ENCODE results near the gene GMNC.

GMNC gene

DNA sequence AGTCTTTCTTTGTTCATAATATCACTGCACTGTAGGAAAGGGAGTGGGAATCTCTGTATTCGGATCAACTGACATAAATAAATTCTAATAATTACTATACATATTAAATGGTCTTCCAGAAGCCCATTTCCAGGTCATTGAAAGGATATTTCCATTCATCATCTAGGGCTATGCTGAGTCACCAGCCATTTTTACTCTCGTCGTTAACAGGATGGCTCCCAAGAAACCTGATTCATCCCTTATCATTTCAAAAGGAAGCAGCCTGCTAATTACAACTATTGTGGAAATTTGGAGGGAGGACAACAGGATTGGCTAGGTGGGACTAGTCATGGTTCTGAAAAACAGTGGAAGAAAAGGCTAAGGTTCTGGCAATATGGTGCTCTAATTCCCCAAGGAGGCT lies 13.6 kb downstream of the GMNC start:
- no peak overlapping the region for H3K4me3 ChIP-seq (ENCODE audit: low read length)
- H3K4me1 ChIP-seq (ENCODE audit: control insufficient read depth, insufficient read depth, low read length) = no peaks in the 10 kb centered on the region
- H3K27me3 ChIP-seq (replicated peaks; ENCODE audit: control insufficient read depth, insufficient read depth, low read length) = no peaks in the 10 kb centered on the region
- no peaks in the 10 kb centered on the region for H3K36me3 ChIP-seq (ENCODE audit: control insufficient read depth, insufficient read depth, low read length, severe bottlenecking)
- H3K9me3 ChIP-seq (ENCODE audit: control insufficient read depth, low read length) = no peaks in the 10 kb centered on the region
- DNase-seq (ENCODE audit: low read depth) = no peak
- H3K9ac ChIP-seq (ENCODE audit: low read length) = no peak overlapping the region

DNA sequence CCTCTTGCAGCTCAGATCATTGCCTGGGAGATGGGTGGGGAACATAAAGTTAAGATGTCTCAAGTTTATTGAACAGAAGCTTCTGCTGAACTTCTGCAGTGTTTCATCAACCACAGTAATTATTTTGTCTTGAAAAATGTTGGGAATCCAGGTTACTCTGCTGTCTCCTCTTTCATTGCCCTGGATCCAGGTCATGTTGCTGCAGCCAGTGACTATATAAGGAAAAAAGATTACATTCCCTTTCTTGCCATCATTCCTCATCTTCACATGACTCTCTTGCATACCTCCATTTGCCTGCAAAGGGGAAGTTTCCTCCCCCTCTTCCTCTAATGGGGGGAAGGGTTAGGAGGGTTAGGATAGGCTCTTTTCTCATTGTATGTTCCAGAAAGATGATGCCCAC lies 15.1 kb downstream of the GMNC start:
- no peak overlapping the region for H3K4me3 ChIP-seq (ENCODE audit: low read length)
- H3K27me3 ChIP-seq (replicated peaks; ENCODE audit: control insufficient read depth, insufficient read depth, low read length) = no peaks in the 10 kb centered on the region
- H3K36me3 ChIP-seq (ENCODE audit: control insufficient read depth, insufficient read depth, low read length, severe bottlenecking) = no peaks in the 10 kb centered on the region
- H3K9ac ChIP-seq (ENCODE audit: low read length) = no peak overlapping the region
- H3K9me3 ChIP-seq (ENCODE audit: control insufficient read depth, low read length) = no peaks in the 10 kb centered on the region
- no peaks in the 10 kb centered on the region for H3K4me1 ChIP-seq (ENCODE audit: control insufficient read depth, insufficient read depth, low read length)
- no peak for DNase-seq (ENCODE audit: low read depth)

GRCh38 chr3:190840146-190840545 lies 22.3 kb downstream of the GMNC start:
- peak; percentile 42 for DNase-seq (ENCODE audit: low read depth)
- no peak overlapping the region for H3K9ac ChIP-seq (ENCODE audit: low read length)
- H3K4me1 ChIP-seq (ENCODE audit: control insufficient read depth, insufficient read depth, low read length) = no peaks in the 10 kb centered on the region
- H3K27me3 ChIP-seq (replicated peaks; ENCODE audit: control insufficient read depth, insufficient read depth, low read length) = no peaks in the 10 kb centered on the region
- no peak overlapping the region for H3K4me3 ChIP-seq (ENCODE audit: low read length)
- no peaks in the 10 kb centered on the region for H3K9me3 ChIP-seq (ENCODE audit: control insufficient read depth, low read length)
- H3K36me3 ChIP-seq (ENCODE audit: control insufficient read depth, insufficient read depth, low read length, severe bottlenecking) = no peaks in the 10 kb centered on the region

GRCh38 chr3:190831225-190831624 lies 31.3 kb downstream of the GMNC start:
- Histone ChIP-seq H3K4me3 (ENCODE audit: low read length) (no peak overlapping the region), H3K36me3 (ENCODE audit: control insufficient read depth, insufficient read depth, low read length, severe bottlenecking) (no peaks in the 10 kb centered on the region), H3K4me1 (ENCODE audit: control insufficient read depth, insufficient read depth, low read length) (no peaks in the 10 kb centered on the region), H3K9ac (ENCODE audit: low read length) (no peak overlapping the region), H3K9me3 (ENCODE audit: control insufficient read depth, low read length) (no peaks in the 10 kb centered on the region), H3K27me3 (replicated peaks; ENCODE audit: control insufficient read depth, insufficient read depth, low read length) (no peaks in the 10 kb centered on the region)
- DNase-seq (ENCODE audit: low read depth) = no peak

DNA sequence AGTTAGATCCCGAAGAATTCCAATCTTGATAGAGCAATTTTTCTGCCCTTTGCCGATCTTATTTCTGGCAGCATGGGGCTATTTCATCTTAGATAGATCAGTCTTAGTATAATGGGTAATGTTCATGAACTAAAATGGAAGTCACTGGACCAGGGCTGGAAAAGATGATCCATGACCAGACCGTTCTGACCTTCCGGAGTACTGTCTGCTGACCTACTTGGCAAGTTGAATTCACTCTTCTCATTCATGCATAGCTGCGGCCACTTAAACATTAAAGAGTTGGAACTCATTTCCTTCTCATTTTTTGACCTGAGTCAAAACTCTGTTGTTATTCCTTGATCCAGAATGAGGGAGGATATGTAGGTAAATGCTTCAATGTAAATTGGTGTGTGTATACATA lies 32.5 kb downstream of the GMNC start:
- no peaks in the 10 kb centered on the region for H3K9me3 ChIP-seq (ENCODE audit: control insufficient read depth, low read length)
- peaks cover 6% of the 10 kb centered on the region for H3K4me1 ChIP-seq (ENCODE audit: control insufficient read depth, insufficient read depth, low read length)
- DNase-seq (ENCODE audit: low read depth) = no peak
- no peak overlapping the region for H3K4me3 ChIP-seq (ENCODE audit: low read length)
- H3K27me3 ChIP-seq (replicated peaks; ENCODE audit: control insufficient read depth, insufficient read depth, low read length) = no peaks in the 10 kb centered on the region
- H3K9ac ChIP-seq (ENCODE audit: low read length) = no peak overlapping the region
- no peaks in the 10 kb centered on the region for H3K36me3 ChIP-seq (ENCODE audit: control insufficient read depth, insufficient read depth, low read length, severe bottlenecking)

- Histone ChIP-seq H3K27me3 (replicated peaks; ENCODE audit: control insufficient read depth, insufficient read depth, low read length) (no peaks in the 10 kb centered on the region), H3K9me3 (ENCODE audit: control insufficient read depth, low read length) (no peaks in the 10 kb centered on the region), H3K9ac (ENCODE audit: low read length) (no peak overlapping the region), H3K36me3 (ENCODE audit: control insufficient read depth, insufficient read depth, low read length, severe bottlenecking) (no peaks in the 10 kb centered on the region), H3K4me3 (ENCODE audit: low read length) (no peak overlapping the region), H3K4me1 (ENCODE audit: control insufficient read depth, insufficient read depth, low read length) (peaks cover 6% of the 10 kb centered on the region)
- peak; percentile 67 for DNase-seq (ENCODE audit: low read depth)
These were observed 36.5 kb downstream of the GMNC start for GRCh38 chr3:190826018-190826417.

GRCh38 chr3:190825386-190826016 lies 37.0 kb downstream of the GMNC start:
- Histone ChIP-seq H3K9ac (ENCODE audit: low read length) (no peak overlapping the region), H3K27me3 (replicated peaks; ENCODE audit: control insufficient read depth, insufficient read depth, low read length) (no peaks in the 10 kb centered on the region), H3K9me3 (ENCODE audit: control insufficient read depth, low read length) (no peaks in the 10 kb centered on the region), H3K4me3 (ENCODE audit: low read length) (no peak overlapping the region), H3K4me1 (ENCODE audit: control insufficient read depth, insufficient read depth, low read length) (peaks cover 6% of the 10 kb centered on the region), H3K36me3 (ENCODE audit: control insufficient read depth, insufficient read depth, low read length, severe bottlenecking) (no peaks in the 10 kb centered on the region)
- no peak for DNase-seq (ENCODE audit: low read depth)

DNA sequence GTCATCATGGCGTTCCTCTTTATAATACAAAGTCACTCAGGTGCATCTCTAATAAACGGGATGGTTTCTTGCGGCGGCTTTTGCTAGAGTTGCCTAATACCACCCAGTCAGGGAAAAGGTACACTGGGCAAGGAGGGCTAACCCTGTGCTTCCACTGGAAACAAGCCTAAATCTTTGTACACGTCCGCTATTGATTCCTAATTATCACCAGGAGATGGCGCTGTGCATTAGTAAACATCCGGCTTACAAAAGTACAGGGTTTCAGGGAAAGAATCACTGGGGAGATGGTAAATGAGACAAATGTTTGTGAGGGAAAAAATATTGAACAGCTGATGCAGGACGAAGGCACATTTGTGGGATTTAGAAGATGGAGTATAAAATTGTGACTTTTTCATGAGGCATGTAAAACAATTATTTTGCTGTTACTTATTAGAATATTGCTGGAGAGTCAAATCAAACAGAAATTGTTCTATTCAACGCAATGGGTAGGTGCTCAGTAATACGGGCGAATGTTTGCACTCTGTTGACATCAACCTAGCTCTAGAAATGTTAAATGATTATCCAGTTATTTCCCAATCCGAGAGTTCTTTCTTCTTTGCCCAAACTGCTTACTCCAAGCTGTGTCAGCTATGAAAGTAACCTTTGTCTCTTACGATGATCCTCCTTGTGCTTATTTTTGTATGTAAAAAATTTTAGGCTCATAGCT lies 50.6 kb downstream of the GMNC start:
- no peaks in the 10 kb centered on the region for H3K27me3 ChIP-seq (replicated peaks; ENCODE audit: control insufficient read depth, insufficient read depth, low read length)
- H3K36me3 ChIP-seq (ENCODE audit: control insufficient read depth, insufficient read depth, low read length, severe bottlenecking) = no peaks in the 10 kb centered on the region
- H3K9me3 ChIP-seq (ENCODE audit: control insufficient read depth, low read length) = peaks cover 4% of the 10 kb centered on the region
- H3K9ac ChIP-seq (ENCODE audit: low read length) = peak overlapping the region; percentile 58
- peak overlapping the region; percentile 70 for H3K4me3 ChIP-seq (ENCODE audit: low read length)
- peaks cover 4% of the 10 kb centered on the region for H3K4me1 ChIP-seq (ENCODE audit: control insufficient read depth, insufficient read depth, low read length)
- peak; percentile 89 for DNase-seq (ENCODE audit: low read depth)

DNA sequence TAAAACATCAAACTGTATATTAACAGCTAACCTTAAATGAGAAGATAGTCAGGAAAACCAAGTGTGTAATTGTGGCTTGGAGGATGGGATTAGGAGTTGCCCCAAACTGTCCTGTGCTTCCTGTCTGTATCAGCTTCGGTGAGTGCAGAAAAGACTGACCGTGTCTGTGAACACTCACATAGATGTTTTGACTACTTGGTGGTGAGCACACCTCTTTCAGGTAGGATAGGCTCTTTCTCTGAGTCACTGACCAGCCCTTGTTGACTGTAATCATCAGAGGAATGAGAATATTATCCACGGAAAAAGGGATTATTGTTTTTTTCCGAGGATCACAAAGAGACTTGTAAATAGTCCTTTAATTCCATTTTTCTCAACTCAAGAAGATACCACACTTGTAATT lies 51.5 kb downstream of the GMNC start:
- no peak overlapping the region for H3K9ac ChIP-seq (ENCODE audit: low read length)
- H3K9me3 ChIP-seq (ENCODE audit: control insufficient read depth, low read length) = no peaks in the 10 kb centered on the region
- no peak overlapping the region for H3K4me3 ChIP-seq (ENCODE audit: low read length)
- H3K36me3 ChIP-seq (ENCODE audit: control insufficient read depth, insufficient read depth, low read length, severe bottlenecking) = no peaks in the 10 kb centered on the region
- H3K4me1 ChIP-seq (ENCODE audit: control insufficient read depth, insufficient read depth, low read length) = peaks cover 4% of the 10 kb centered on the region
- no peaks in the 10 kb centered on the region for H3K27me3 ChIP-seq (replicated peaks; ENCODE audit: control insufficient read depth, insufficient read depth, low read length)
- DNase-seq (ENCODE audit: low read depth) = no peak

DNA sequence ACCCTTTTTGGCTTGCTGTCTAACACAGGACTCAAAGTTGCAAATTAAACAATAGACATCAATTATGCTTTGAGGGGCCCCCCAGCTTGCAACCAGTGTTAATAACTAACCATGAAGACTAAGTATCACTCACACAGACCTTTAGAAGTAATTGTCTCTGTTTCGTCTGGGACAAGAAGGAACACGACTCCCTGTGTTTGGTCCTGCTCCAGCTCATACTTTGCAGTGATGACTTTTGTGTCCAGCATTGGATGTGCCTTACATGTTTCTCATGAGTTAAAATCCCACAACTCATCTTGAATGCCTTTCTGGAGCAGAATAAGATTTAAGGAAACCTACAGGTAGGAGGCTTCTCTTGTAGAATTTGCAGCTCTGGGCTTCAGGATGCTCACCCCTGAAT lies 53.1 kb downstream of the GMNC start:
- Histone ChIP-seq H3K9me3 (ENCODE audit: control insufficient read depth, low read length) (no peaks in the 10 kb centered on the region), H3K36me3 (ENCODE audit: control insufficient read depth, insufficient read depth, low read length, severe bottlenecking) (no peaks in the 10 kb centered on the region), H3K27me3 (replicated peaks; ENCODE audit: control insufficient read depth, insufficient read depth, low read length) (no peaks in the 10 kb centered on the region), H3K9ac (ENCODE audit: low read length) (no peak overlapping the region), H3K4me1 (ENCODE audit: control insufficient read depth, insufficient read depth, low read length) (peaks cover 4% of the 10 kb centered on the region), H3K4me3 (ENCODE audit: low read length) (no peak overlapping the region)
- no peak for DNase-seq (ENCODE audit: low read depth)

GRCh38 chr3:190807719-190808375 lies 54.6 kb downstream of the GMNC start:
- Histone ChIP-seq H3K9me3 (ENCODE audit: control insufficient read depth, low read length) (no peaks in the 10 kb centered on the region), H3K36me3 (ENCODE audit: control insufficient read depth, insufficient read depth, low read length, severe bottlenecking) (no peaks in the 10 kb centered on the region), H3K4me1 (ENCODE audit: control insufficient read depth, insufficient read depth, low read length) (peaks cover 4% of the 10 kb centered on the region), H3K4me3 (ENCODE audit: low read length) (no peak overlapping the region), H3K9ac (ENCODE audit: low read length) (no peak overlapping the region), H3K27me3 (replicated peaks; ENCODE audit: control insufficient read depth, insufficient read depth, low read length) (no peaks in the 10 kb centered on the region)
- DNase-seq (ENCODE audit: low read depth) = no peak

Data from adipocyte (in vitro differentiated cells).